SK-N-SH (cell line): Measurements from ENCODE around the gene EFNA3. TPM values are rescaled to one million over a fixed set of nuclear protein-coding genes. Genes with fewer than 3 reads are reported as not detected.

ENCODE experiments used
- CTCF ChIA-PET: fragments of 300-600, 350-600 bp; formaldehyde crosslinking; extraction: SDS; loops from one replicate; lab custom pipeline; 2021; lab: Yijun Ruan, JAX
- POLR2A ChIA-PET: fragments of 350-600 bp; sonication (Branson Sonifier 250); formaldehyde crosslinking; extraction: SDS; loops from one replicate; lab custom pipeline; 2020; ENCODE audit warnings: antibody characterized with exemption, inconsistent platforms; lab: Yijun Ruan, JAX
- DNase-seq: peaks from one replicate; pipeline ENCODE4 v3.0.0; 2012
- H2AFZ ChIP-seq: fragments of 200-600 bp; sonication (generic); 2 replicates; pipeline ENCODE4 v1.8.1; 2016; ENCODE audit warnings: antibody characterized with exemption, mild to moderate bottlenecking, low read depth
- H3F3A ChIP-seq: fragments of 200-600 bp; sonication (generic); replicated peaks from 2 replicates; pipeline ENCODE3; 2016; ENCODE audit warnings: antibody characterized with exemption, mild to moderate bottlenecking; ENCODE audit not compliant: insufficient read depth
- H3K27ac ChIP-seq, 2 experiments: fragments of 200-500 bp in 1 of 2; fragments of 200-600 bp in 1 of 2; sonication (Bioruptor generic) in 1 of 2; sonication (generic), shearing (Covaris generic) in 1 of 2; 2 replicates each; pipeline versions ENCODE4 v1.5.1 to v1.6.1; 2014 to 2016; ENCODE audit warnings: low read depth in 2 of 2, inconsistent platforms in 1 of 2, low read length in 1 of 2, mild to moderate bottlenecking in 1 of 2, mixed read lengths in 1 of 2
- H3K27me3 ChIP-seq: fragments of 200-600 bp; sonication (generic), shearing (Covaris generic); 2 replicates; pipeline ENCODE4 v1.6.1; 2016; ENCODE audit warnings: mixed run types; ENCODE audit not compliant: insufficient read depth
- H3K36me3 ChIP-seq, 2 experiments: fragments of 200-500 bp in 1 of 2; fragments of 200-600 bp in 1 of 2; sonication (Bioruptor generic) in 1 of 2; sonication (generic) in 1 of 2; replicated peaks in 1 of 2; 2 replicates each; pipeline versions ENCODE3 to v1.5.1; 2014 to 2016; ENCODE audit warnings: low read length in 1 of 2, mild to moderate bottlenecking in 1 of 2; ENCODE audit not compliant: insufficient read depth in 2 of 2, control insufficient read depth in 1 of 2
- H3K4me1 ChIP-seq, 2 experiments: fragments of 200-500 bp in 1 of 2; fragments of 200-600 bp in 1 of 2; sonication (Bioruptor generic) in 1 of 2; sonication (generic), shearing (Covaris generic) in 1 of 2; 2 replicates each; pipeline versions ENCODE4 v1.5.1 to v1.6.1; 2014 to 2016; ENCODE audit warnings: low read depth in 1 of 2, low read length in 1 of 2, mixed run types in 1 of 2; ENCODE audit not compliant: insufficient read depth in 2 of 2, control insufficient read depth in 1 of 2
- H3K4me2 ChIP-seq: fragments of 200-600 bp; sonication (generic), shearing (Covaris generic); 2 replicates; pipeline ENCODE4 v1.6.1; 2017; ENCODE audit warnings: mixed run types
- H3K4me3 ChIP-seq, 2 experiments: fragments of 200-500 bp in 1 of 2; fragments of 200-600 bp in 1 of 2; sonication (Bioruptor generic) in 1 of 2; sonication (generic), shearing (Covaris generic) in 1 of 2; 2 replicates each; pipeline versions ENCODE4 v1.5.1 to v1.8.1; 2014 to 2016; ENCODE audit warnings: low read depth in 2 of 2, inconsistent platforms in 1 of 2, low read length in 1 of 2, mild to moderate bottlenecking in 1 of 2, mixed read lengths in 1 of 2, moderate library complexity in 1 of 2
- H3K79me2 ChIP-seq: fragments of 200-600 bp; sonication (generic); 2 replicates; pipeline ENCODE4 v1.8.1; 2017; ENCODE audit warnings: mild to moderate bottlenecking; ENCODE audit not compliant: insufficient read depth
- H3K9ac ChIP-seq: fragments of 200-600 bp; sonication (generic); 2 replicates; pipeline ENCODE4 v1.6.1; 2017; ENCODE audit warnings: mixed run types
- H3K9me2 ChIP-seq: fragments of 200-600 bp; sonication (generic); 2 replicates; pipeline ENCODE4 v1.6.1; 2017; ENCODE audit warnings: mixed run types
- H3K9me3 ChIP-seq: fragments of 200-600 bp; sonication (generic); 2 replicates; pipeline ENCODE4 v1.6.1; 2017; ENCODE audit warnings: mixed run types, mild to moderate bottlenecking, moderate library complexity
- H4K20me1 ChIP-seq: fragments of 200-600 bp; sonication (generic); 2 replicates; pipeline ENCODE4 v1.6.1; 2017; ENCODE audit warnings: mild to moderate bottlenecking, mixed run types; ENCODE audit not compliant: insufficient read depth
- ELF1 ChIP-seq: IDR thresholded peaks from 2 replicates; pipeline ENCODE4 v1.4.0; 2012
- FOXJ3 ChIP-seq: sonication (generic); formaldehyde crosslinking; IDR thresholded peaks from 2 replicates; pipeline ENCODE4 v1.5.1; 2020; ENCODE audit warnings: mild to moderate bottlenecking, missing genetic modification reagents
- GABPA ChIP-seq: IDR thresholded peaks from 2 replicates; pipeline ENCODE4 v1.4.0; 2012; ENCODE audit warnings: low read depth, mild to moderate bottlenecking
- GATA2 ChIP-seq: sonication (generic); formaldehyde crosslinking; IDR thresholded peaks from 2 replicates; pipeline ENCODE4 v1.5.0; 2020; ENCODE audit warnings: mild to moderate bottlenecking, missing genetic modification reagents
- JUND ChIP-seq: IDR thresholded peaks from 2 replicates; pipeline ENCODE4 v1.4.0; 2012
- MXI1 ChIP-seq: IDR thresholded peaks from 2 replicates; pipeline ENCODE4 v1.6.1; 2012; ENCODE audit warnings: mild to moderate bottlenecking, low read depth, low read length, improper control_type of control experiment
- POLR2AphosphoS5 ChIP-seq: IDR thresholded peaks from 2 replicates; pipeline ENCODE4 v1.6.1; 2012; ENCODE audit warnings: low read depth, low read length
- RAD21 ChIP-seq: IDR thresholded peaks from 2 replicates; pipeline ENCODE4 v1.6.1; 2012; ENCODE audit warnings: mild to moderate bottlenecking, low read length
- RCOR1 ChIP-seq: fragments of 150-350 bp; IDR thresholded peaks from 2 replicates; pipeline ENCODE4 v1.6.1; 2017; ENCODE audit warnings: antibody characterized with exemption, low read length
- RFX5 ChIP-seq: IDR thresholded peaks from 2 replicates; pipeline ENCODE4 v1.6.1; 2012; ENCODE audit warnings: mild to moderate bottlenecking, improper control_type of control experiment, low read length
- RXRA ChIP-seq: IDR thresholded peaks from 2 replicates; pipeline ENCODE4 v1.4.0; 2012; ENCODE audit warnings: low read depth, mild to moderate bottlenecking, borderline replicate concordance
- SIN3A ChIP-seq: IDR thresholded peaks from 2 replicates; pipeline ENCODE4 v1.6.1; 2012; ENCODE audit warnings: low read depth, mild to moderate bottlenecking, low read length, moderate library complexity, borderline replicate concordance
- SMC3 ChIP-seq: IDR thresholded peaks from 2 replicates; pipeline ENCODE4 v1.6.1; 2012; ENCODE audit warnings: low read depth, low read length, improper control_type of control experiment
- TCF12 ChIP-seq: IDR thresholded peaks from 2 replicates; pipeline ENCODE4 v1.4.0; 2012
- TEAD4 ChIP-seq: IDR thresholded peaks from 2 replicates; pipeline ENCODE4 v1.4.0; 2012; ENCODE audit warnings: mild to moderate bottlenecking, borderline replicate concordance; ENCODE audit not compliant: insufficient read depth
- WGBS: methylation state at CpG from one replicate; pipeline ENCODE4 v1.1.6; 2017; ENCODE audit warnings: low lambda C conversion rate; 5-methylcytosine and 5-hydroxymethylcytosine counted together
- polyA plus RNA-seq, 3 experiments: library from polyadenylated mRNA; depleted of rRNA; stranded (reverse); fragments of >200 nt; gene quantifications; 2 replicates each; pipeline ENCODE4 v1.2.3, GENCODE V29; 2012
- TF ChIP-seq, protein P1 (sequence below): IDR thresholded peaks from 2 replicates; pipeline ENCODE4; 2012
- TF ChIP-seq, protein P2 (sequence below): IDR thresholded peaks from 2 replicates; pipeline ENCODE4 v1.6.1; 2012; ENCODE audit warnings: mild to moderate bottlenecking, low read depth, low read length, moderate library complexity
- TF ChIP-seq, protein P3 (sequence below): IDR thresholded peaks from 2 replicates; pipeline ENCODE4 v1.4.0; 2012; ENCODE audit warnings: low read depth
- TF ChIP-seq, protein P4 (sequence below): fragments of 200-600 bp; sonication (generic); IDR thresholded peaks from 2 replicates; pipeline ENCODE4 v1.6.1; 2017; ENCODE audit warnings: antibody characterized with exemption, mild to moderate bottlenecking, moderate library complexity

The EFNA3 gene
- polyA plus RNA-seq, 1 of the 3 experiments (the other 2 are of a cell fraction): 6.0 TPM

DNA sequence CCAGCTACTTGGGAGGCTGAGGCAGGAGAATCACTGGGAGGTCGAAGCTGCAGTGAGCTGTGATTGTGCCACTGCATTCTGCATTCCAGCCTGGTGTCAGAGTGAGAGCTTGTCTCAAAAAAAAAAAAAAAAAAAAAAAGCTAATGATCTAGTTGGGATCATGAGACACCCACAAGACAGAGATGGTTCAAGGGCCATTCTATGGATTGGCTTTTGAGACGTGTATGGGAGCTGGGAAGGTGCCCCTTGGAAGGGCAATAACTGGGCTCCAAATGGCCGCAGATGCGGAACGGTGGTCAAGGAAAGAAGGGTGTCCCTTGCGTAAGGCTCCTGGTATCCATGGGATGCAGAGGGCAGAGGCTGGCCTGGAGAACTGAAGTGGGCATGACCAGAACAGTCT, 34.3 kb upstream of the EFNA3 start:
- H2AFZ ChIP-seq: no peak overlapping the region
- CTCF ChIA-PET: interaction anchor here (0.6 to 26.0 kb wide), 19 partner anchors 10 to 341 kb away, joined by 3 to 573 read pairs (median 7); partner anchors contain the start of genes DCST1, DCST2, EFNA3 and EFNA4
- H3K9me2 ChIP-seq: no peaks in the 10 kb centered on the region
- H4K20me1 ChIP-seq: no peaks in the 10 kb centered on the region
- H3K27me3 ChIP-seq: no peaks in the 10 kb centered on the region
- no peak for TF ChIP-seq SIN3A
- no peak for TF ChIP-seq GATA2 (CRISPR knock-in tag)
- no peak for TF ChIP-seq MXI1
- TF ChIP-seq POLR2AphosphoS5: no peak
- no peak for TF ChIP-seq RXRA
- TF ChIP-seq, protein P1, sequence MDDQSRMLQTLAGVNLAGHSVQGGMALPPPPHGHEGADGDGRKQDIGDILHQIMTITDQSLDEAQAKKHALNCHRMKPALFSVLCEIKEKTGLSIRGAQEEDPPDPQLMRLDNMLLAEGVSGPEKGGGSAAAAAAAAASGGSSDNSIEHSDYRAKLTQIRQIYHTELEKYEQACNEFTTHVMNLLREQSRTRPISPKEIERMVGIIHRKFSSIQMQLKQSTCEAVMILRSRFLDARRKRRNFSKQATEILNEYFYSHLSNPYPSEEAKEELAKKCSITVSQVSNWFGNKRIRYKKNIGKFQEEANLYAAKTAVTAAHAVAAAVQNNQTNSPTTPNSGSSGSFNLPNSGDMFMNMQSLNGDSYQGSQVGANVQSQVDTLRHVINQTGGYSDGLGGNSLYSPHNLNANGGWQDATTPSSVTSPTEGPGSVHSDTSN: no peak
- TF ChIP-seq FOXJ3 (CRISPR knock-in tag): no peak
- no peak overlapping the region for H3K9ac ChIP-seq
- peaks cover 7 to 20% of the 10 kb centered on the region in 2 experiments; a peak in 2 of 4 replicates for H3K4me1 ChIP-seq
- no peaks in the 10 kb centered on the region for H3K36me3 ChIP-seq
- H3K79me2 ChIP-seq: no peaks in the 10 kb centered on the region
- no peaks in the 10 kb centered on the region for H3K9me3 ChIP-seq
- 87% methylated on average over 6 of the region's 6 CpGs for WGBS
- POLR2A ChIA-PET: interaction anchor here (0.6 to 1.6 kb wide), 7 partner anchors 8 to 83 kb away, joined by 3 to 8 read pairs (median 4); no protein-coding TSS in a partner anchor
- no peak for DNase-seq
- no peak overlapping the region for H3K27ac ChIP-seq
- H3K4me2 ChIP-seq: no peak overlapping the region
- H3K4me3 ChIP-seq: no peak overlapping the region
- peaks cover under 1% of the 10 kb centered on the region for H3F3A ChIP-seq

DNA sequence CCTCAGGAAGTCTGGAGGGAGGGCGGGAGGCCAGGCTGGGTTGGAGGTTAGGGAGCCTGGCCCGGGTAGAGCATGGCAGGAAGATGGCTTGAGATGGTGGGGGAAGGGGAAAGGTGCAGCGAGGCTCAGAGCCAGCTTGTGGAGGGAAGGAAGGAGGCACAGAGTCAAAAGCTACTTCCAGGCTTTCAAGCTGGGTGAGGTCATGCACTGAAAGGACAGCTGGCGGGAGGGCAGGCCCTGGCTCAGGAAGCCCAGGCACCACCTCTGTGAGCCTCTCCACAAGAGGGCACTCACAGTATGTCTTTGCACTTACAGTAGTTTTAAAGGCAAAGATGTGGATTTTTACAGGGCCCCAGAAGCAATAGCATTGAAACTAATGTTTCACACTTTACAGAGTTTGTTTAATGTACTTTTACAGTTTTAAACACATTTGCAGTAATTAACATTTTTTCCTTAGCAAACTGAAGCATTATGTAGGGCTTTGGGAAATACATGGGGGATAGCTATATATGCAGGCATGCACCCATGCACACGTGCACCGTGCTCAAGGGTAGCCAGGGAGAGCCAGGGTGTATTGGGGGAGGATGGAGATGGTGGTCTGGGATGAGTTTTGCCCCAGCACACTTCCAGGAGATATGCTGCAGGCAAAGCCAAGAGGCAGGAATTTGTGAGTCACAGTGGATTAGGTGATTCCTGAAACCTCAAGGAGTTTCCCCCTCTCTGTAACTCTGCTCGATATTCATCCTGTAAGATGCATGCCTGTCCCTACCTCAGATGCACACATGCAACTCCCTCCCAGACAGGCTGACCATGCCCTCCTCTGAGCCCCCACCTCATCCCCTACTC, 33.6 kb upstream of the EFNA3 start:
- H2AFZ ChIP-seq: no peak overlapping the region
- no peak overlapping the region for H3K9ac ChIP-seq
- no peaks in the 10 kb centered on the region for H3K79me2 ChIP-seq
- H3K27ac ChIP-seq: no peak overlapping the region; a peak in 1 of 4 replicates
- CTCF ChIA-PET: interaction anchor here (0.6 to 26.0 kb wide), 25 partner anchors 10 to 341 kb away, joined by 3 to 573 read pairs (median 5); partner anchors contain the start of genes DCST1, DCST2, EFNA3 and EFNA4
- DNase-seq: peak; percentile 84
- peaks cover 10 to 27% of the 10 kb centered on the region in 2 experiments; a peak in 3 of 4 replicates for H3K4me1 ChIP-seq
- no peaks in the 10 kb centered on the region for H3K36me3 ChIP-seq
- no peaks in the 10 kb centered on the region for H3K9me3 ChIP-seq
- WGBS: 64% methylated on average over 7 of the region's 7 CpGs
- H4K20me1 ChIP-seq: no peaks in the 10 kb centered on the region
- TF ChIP-seq SIN3A: no peak; the same call in 1 of the 2 replicates
- no peak; the same call in 1 of the 2 replicates for TF ChIP-seq TCF12
- TF ChIP-seq, protein P2, sequence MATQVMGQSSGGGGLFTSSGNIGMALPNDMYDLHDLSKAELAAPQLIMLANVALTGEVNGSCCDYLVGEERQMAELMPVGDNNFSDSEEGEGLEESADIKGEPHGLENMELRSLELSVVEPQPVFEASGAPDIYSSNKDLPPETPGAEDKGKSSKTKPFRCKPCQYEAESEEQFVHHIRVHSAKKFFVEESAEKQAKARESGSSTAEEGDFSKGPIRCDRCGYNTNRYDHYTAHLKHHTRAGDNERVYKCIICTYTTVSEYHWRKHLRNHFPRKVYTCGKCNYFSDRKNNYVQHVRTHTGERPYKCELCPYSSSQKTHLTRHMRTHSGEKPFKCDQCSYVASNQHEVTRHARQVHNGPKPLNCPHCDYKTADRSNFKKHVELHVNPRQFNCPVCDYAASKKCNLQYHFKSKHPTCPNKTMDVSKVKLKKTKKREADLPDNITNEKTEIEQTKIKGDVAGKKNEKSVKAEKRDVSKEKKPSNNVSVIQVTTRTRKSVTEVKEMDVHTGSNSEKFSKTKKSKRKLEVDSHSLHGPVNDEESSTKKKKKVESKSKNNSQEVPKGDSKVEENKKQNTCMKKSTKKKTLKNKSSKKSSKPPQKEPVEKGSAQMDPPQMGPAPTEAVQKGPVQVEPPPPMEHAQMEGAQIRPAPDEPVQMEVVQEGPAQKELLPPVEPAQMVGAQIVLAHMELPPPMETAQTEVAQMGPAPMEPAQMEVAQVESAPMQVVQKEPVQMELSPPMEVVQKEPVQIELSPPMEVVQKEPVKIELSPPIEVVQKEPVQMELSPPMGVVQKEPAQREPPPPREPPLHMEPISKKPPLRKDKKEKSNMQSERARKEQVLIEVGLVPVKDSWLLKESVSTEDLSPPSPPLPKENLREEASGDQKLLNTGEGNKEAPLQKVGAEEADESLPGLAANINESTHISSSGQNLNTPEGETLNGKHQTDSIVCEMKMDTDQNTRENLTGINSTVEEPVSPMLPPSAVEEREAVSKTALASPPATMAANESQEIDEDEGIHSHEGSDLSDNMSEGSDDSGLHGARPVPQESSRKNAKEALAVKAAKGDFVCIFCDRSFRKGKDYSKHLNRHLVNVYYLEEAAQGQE: 0 out of 2 replicates have a peak, but pooled peaks have one; percentile 27
- 0 out of 2 replicates have a peak, but pooled peaks have one; percentile 15 for TF ChIP-seq RCOR1
- TF ChIP-seq, protein P3, sequence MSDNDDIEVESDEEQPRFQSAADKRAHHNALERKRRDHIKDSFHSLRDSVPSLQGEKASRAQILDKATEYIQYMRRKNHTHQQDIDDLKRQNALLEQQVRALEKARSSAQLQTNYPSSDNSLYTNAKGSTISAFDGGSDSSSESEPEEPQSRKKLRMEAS: no peak
- TF ChIP-seq RAD21: peak; percentile 84
- TF ChIP-seq RFX5: no peak
- no peak for TF ChIP-seq JUND
- TF ChIP-seq, protein P4, sequence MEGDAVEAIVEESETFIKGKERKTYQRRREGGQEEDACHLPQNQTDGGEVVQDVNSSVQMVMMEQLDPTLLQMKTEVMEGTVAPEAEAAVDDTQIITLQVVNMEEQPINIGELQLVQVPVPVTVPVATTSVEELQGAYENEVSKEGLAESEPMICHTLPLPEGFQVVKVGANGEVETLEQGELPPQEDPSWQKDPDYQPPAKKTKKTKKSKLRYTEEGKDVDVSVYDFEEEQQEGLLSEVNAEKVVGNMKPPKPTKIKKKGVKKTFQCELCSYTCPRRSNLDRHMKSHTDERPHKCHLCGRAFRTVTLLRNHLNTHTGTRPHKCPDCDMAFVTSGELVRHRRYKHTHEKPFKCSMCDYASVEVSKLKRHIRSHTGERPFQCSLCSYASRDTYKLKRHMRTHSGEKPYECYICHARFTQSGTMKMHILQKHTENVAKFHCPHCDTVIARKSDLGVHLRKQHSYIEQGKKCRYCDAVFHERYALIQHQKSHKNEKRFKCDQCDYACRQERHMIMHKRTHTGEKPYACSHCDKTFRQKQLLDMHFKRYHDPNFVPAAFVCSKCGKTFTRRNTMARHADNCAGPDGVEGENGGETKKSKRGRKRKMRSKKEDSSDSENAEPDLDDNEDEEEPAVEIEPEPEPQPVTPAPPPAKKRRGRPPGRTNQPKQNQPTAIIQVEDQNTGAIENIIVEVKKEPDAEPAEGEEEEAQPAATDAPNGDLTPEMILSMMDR: peak; percentile 81
- TF ChIP-seq ELF1: no peak
- no peak for TF ChIP-seq GABPA
- no peak for TF ChIP-seq TEAD4
- peak; percentile 79 for TF ChIP-seq SMC3
- peaks cover 7% of the 10 kb centered on the region for H3F3A ChIP-seq
- no peak overlapping the region for H3K4me3 ChIP-seq
- POLR2A ChIA-PET: interaction anchor here (0.6 to 1.6 kb wide), 4 partner anchors 16 to 84 kb away, joined by 3 to 5 read pairs (median 3); no protein-coding TSS in a partner anchor
- no peak overlapping the region for H3K4me2 ChIP-seq
- H3K27me3 ChIP-seq: no peaks in the 10 kb centered on the region
- no peaks in the 10 kb centered on the region for H3K9me2 ChIP-seq
